Muscle layer of duodenum (tissue), 2 donors: Measurements from ENCODE around the gene BPIFB3.

Experiments used
- H3K27ac ChIP-seq: one replicate; pipeline ENCODE4 v1.7.0; 2013; ENCODE audit warnings: mild to moderate bottlenecking, low read length
- H3K27me3 ChIP-seq: one replicate; pipeline ENCODE4 v1.7.0; 2013; ENCODE audit warnings: low read depth, mild to moderate bottlenecking, control low read depth, low read length
- H3K36me3 ChIP-seq, 2 donors: one replicate each; pipeline ENCODE4 v1.7.0; 2013; ENCODE audit warnings: low read length in 2 of 2, control low read depth in 1 of 2, mild to moderate bottlenecking in 1 of 2; ENCODE audit not compliant: insufficient read depth in 2 of 2, control insufficient read depth in 1 of 2
- H3K4me1 ChIP-seq, 2 donors: one replicate each; pipeline ENCODE4 v1.7.0; 2013; ENCODE audit warnings: low read length in 2 of 2, mild to moderate bottlenecking in 2 of 2, control low read depth in 1 of 2, moderate library complexity in 1 of 2; ENCODE audit not compliant: insufficient read depth in 2 of 2, control insufficient read depth in 1 of 2
- H3K4me3 ChIP-seq, 2 donors: one replicate each; pipeline ENCODE4 v1.7.0; 2013; ENCODE audit warnings: low read length in 2 of 2, low read depth in 1 of 2, mild to moderate bottlenecking in 1 of 2
- H3K9me3 ChIP-seq, 2 donors: one replicate each; pipeline ENCODE4 v1.7.0; 2013; ENCODE audit warnings: low read length in 2 of 2, control low read depth in 1 of 2, mild to moderate bottlenecking in 1 of 2; ENCODE audit not compliant: control insufficient read depth in 1 of 2
- donor health status: healthy.

Gene BPIFB3

DNA sequence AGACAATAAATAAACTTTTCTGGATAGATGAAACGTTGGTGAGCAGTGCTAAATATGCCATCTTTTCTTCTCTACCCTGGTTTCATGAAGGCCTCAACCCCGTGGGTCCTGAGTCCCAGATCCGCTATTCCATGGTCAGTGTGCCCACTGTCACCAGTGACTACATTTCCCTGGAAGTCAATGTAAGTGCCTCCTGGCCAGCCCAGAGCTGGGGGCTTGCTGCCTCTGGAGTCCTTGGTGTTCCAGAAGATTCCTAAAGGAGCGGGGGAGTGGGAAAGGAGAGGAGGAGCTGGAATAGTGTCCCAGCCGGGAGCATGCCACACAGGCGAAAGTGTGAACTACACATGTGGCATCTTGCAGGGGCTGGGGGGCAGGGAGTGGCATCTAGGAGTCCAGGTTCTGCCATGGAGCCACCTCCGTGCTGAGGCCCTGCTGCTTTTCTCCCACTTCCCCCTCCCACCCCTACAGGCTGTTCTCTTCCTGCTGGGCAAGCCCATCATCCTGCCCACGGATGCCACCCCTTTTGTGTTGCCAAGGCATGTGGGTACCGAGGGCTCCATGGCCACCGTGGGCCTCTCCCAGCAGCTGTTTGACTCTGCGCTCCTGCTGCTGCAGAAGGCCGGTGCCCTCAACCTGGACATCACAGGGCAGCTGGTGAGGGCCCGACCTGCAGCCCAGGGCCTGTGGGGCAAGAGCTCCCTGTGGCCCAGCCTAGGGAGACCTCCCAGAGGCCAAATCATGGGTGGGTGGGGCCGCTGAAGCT, 35.4 kb upstream of the BPIFB3 start:
- Histone ChIP-seq H3K27ac (no peak overlapping the region), H3K27me3 (no peaks in the 10 kb centered on the region), H3K4me3 (no peak overlapping the region), H3K4me1 (no peaks in the 10 kb centered on the region), H3K36me3 (no peaks in the 10 kb centered on the region), H3K9me3 (no peaks in the 10 kb centered on the region)

- Histone ChIP-seq H3K9me3 (no peaks in the 10 kb centered on the region), H3K27me3 (no peaks in the 10 kb centered on the region), H3K4me3 (no peak overlapping the region), H3K4me1 (no peaks in the 10 kb centered on the region), H3K27ac (no peak overlapping the region), H3K36me3 (no peaks in the 10 kb centered on the region)
Observed at GRCh38 chr20:33019465-33020277, 34.0 kb upstream of the BPIFB3 start.

DNA sequence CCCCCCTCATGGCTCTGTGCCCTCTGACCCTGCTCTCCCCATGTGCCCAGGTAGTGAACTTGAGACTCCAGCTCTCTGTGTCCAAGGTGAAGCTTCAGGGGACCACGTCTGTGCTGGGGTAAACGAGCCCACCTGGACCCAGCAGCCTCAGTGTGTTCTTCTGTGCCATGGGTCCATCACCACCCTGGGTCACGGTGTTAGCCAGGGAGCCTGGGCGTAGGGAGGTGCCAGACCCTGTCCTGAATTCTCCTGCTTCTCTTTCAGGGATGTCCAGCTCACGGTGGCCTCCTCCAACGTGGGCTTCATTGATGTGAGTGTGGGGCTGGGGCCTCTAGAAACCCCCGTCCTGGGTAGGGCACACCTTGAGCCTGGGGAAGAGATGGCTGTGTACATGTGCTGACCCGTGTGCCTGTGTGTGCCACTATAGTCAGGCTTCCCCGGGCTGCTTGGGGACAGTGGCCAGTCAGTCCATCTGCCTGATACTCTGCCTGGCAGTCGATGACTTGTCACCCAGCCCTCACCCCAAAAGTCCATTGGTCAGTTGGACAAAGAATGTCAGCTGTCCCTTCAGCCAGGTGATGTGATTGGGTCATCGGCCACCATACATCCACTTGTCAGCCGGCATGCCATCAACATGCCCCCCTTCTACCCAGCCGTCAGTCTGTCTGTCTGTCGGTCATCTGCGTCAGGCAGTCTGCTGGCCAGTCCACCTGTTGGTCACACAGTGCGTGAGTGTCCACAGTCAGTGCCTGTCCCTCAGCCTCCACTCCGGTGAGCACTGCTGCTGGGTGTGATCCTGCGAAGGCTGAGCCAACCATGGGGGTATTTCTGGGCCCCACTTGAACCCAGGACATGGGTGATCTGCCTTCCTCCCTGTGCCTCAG, 33.2 kb upstream of the BPIFB3 start:
- H3K27ac ChIP-seq, result no peak overlapping the region
- no peaks in the 10 kb centered on the region for H3K4me1 ChIP-seq
- H3K9me3 ChIP-seq, result no peaks in the 10 kb centered on the region
- no peaks in the 10 kb centered on the region for H3K36me3 ChIP-seq
- H3K27me3 ChIP-seq, result no peaks in the 10 kb centered on the region
- no peak overlapping the region for H3K4me3 ChIP-seq

GRCh38 chr20:33021879-33022278, 31.8 kb upstream of the BPIFB3 start:
- Histone ChIP-seq H3K9me3 (no peaks in the 10 kb centered on the region), H3K27ac (no peak overlapping the region), H3K4me3 (no peak overlapping the region), H3K27me3 (no peaks in the 10 kb centered on the region), H3K36me3 (no peaks in the 10 kb centered on the region), H3K4me1 (no peaks in the 10 kb centered on the region)

DNA sequence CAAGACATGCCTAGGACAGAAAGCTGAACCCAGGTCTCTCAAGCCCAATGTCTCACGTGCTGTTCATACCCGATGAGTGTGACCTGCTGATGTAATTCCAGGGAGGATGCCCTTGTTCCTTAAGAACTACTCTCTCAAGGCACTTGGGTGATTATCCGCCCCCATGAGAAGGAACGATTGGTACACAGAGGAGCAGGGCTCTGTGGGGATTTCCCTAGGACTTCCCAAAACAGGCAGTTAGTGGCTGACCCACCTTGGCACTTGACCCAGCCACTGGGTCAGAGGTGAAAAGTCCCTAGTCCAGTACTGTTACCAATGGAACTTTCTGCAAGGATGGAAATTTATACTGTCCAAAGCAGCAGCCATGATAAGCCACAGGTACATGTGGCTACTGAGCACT, 31.4 kb upstream of the BPIFB3 start:
- H3K4me1 ChIP-seq, result no peaks in the 10 kb centered on the region
- no peak overlapping the region for H3K4me3 ChIP-seq
- no peak overlapping the region for H3K27ac ChIP-seq
- H3K36me3 ChIP-seq, result no peaks in the 10 kb centered on the region
- no peaks in the 10 kb centered on the region for H3K27me3 ChIP-seq
- H3K9me3 ChIP-seq, result no peaks in the 10 kb centered on the region

DNA sequence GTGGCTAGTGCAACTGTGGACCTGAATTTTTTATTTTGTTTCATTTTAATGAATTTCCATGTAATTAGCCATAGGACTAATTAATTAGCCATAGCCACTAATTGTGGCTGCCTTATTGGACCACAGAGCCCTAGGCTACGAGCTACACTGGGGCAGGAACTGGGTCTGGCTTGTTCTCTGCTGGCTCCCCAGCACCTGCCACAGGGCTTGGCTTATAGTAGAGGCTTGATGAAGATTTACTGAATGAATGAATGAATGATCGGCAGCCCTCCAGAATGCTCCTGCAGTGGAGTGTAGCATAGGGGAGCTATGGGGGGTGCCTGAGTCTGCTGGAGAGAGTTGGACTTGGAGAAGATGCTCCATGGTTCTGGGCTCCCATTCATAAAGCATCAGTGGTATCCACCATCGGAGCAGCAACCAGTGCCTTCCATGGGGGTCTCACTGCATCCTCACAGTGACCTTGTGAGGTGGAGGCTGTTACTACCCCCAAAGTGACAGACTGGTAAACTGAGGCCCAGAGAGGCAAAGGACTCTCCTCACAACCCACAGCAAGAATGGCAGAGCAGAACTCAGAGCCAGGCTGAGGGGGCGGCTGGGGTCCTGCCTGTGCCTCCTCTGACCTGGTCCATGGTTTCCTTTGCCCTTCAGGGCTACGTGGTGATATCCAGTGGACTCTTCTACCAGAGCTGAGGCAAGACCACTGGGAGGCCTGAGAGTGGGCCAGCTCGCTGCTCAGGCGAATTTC, 30.8 kb upstream of the BPIFB3 start:
- no peaks in the 10 kb centered on the region for H3K27me3 ChIP-seq
- H3K9me3 ChIP-seq, result no peaks in the 10 kb centered on the region
- no peak overlapping the region for H3K4me3 ChIP-seq
- no peaks in the 10 kb centered on the region for H3K4me1 ChIP-seq
- H3K36me3 ChIP-seq, result no peaks in the 10 kb centered on the region
- no peak overlapping the region for H3K27ac ChIP-seq

DNA sequence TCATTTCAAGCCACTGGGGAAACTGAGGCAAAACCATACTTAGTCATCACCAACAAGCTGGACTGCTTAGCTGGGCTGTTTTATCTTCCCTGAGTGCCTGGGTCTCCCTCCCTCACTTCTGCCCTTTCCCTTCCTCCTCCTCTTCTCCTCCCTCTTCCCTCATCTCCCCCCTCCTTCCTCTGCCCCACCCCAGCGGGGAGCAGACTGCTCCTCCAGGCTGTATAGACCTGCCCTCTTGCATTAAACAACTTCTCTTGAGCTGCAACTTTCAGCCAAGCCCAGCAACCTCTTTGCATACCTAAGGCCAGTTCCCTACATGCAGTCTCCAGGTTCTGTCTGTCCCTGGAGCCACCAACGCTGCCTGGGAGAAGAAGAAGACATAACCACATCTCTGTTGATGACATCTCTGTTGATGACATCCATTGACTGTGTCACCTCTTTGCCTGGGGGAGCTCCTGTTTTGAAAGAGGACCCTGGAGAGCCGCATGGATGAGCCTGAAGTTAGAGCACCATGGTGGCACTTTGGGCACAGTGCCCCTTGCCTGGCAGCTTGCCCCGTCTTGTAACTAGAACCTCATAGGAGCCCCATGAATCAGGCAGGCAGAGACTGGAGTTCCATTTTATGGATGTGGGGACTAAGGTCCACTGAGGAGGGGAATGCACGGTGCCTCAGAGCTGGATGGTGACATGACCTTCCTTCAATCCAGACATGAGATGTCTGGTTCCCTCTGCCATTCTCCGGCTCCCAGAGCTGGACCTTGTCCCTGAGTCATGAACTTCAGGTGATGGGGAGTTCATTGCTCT, 30.1 kb upstream of the BPIFB3 start:
- H3K36me3 ChIP-seq, result no peaks in the 10 kb centered on the region
- H3K9me3 ChIP-seq, result no peaks in the 10 kb centered on the region
- no peak overlapping the region for H3K27ac ChIP-seq
- no peak overlapping the region for H3K4me3 ChIP-seq
- H3K27me3 ChIP-seq, result no peaks in the 10 kb centered on the region
- H3K4me1 ChIP-seq, result no peaks in the 10 kb centered on the region

GRCh38 chr20:33024243-33024560, 29.5 kb upstream of the BPIFB3 start:
- H3K4me1 ChIP-seq, result no peaks in the 10 kb centered on the region
- no peaks in the 10 kb centered on the region for H3K9me3 ChIP-seq
- H3K27me3 ChIP-seq, result no peaks in the 10 kb centered on the region
- no peak overlapping the region for H3K27ac ChIP-seq
- H3K4me3 ChIP-seq, result no peak overlapping the region
- no peaks in the 10 kb centered on the region for H3K36me3 ChIP-seq

DNA sequence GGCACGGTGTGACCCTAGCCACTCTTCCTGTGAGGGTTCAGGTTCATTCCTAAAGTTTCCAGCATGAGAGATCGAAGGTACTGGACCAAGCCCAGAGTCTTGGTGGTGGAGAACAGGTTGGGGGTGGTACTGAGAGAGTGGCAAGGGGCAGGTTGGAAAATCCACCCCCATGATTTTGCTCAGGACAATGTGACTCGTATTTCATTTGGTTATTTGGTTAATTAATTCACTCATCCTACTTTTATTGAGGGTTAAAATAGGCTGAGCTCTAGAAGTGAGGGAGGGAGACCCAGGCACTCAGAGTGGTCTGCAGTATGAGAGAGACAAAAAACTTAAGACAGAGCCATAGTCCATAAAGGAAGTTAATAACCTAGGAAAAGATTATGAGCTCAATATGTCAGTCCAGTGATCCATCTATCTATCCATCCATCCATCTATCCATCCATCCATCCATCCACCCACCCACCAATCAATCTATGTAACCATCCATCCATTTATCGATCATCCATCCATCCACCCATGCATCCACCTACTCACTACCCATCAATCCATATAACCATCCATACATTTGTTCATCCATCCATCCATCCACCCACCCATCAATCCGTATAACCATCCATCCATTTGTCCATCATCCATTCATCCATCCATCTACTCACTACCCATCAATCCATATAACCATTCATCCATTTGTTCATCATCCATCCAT, 28.9 kb upstream of the BPIFB3 start:
- Histone ChIP-seq H3K27ac (no peak overlapping the region), H3K4me3 (no peak overlapping the region), H3K36me3 (no peaks in the 10 kb centered on the region), H3K9me3 (no peaks in the 10 kb centered on the region), H3K27me3 (no peaks in the 10 kb centered on the region), H3K4me1 (no peaks in the 10 kb centered on the region)

GRCh38 chr20:33025318-33025876, 28.3 kb upstream of the BPIFB3 start:
- H3K4me3 ChIP-seq, result no peak overlapping the region
- no peak overlapping the region for H3K27ac ChIP-seq
- H3K36me3 ChIP-seq, result no peaks in the 10 kb centered on the region
- H3K27me3 ChIP-seq, result no peaks in the 10 kb centered on the region
- H3K4me1 ChIP-seq, result no peaks in the 10 kb centered on the region
- no peaks in the 10 kb centered on the region for H3K9me3 ChIP-seq
